ENCODE results near the gene MCUB.

- TF ChIP-seq CTCF (IDR thresholded peaks at IDR 0.05; ENCODE audit: low read length) (no peak), EZH2phosphoT487 (IDR thresholded peaks at IDR 0.05; ENCODE audit: low read length) (no peak)
These were observed 14.6 kb upstream of the MCUB start for GRCh38 chr4:109545401-109545800.
